Measurements from ENCODE around the gene ANAPC7. TPM values are rescaled to one million over a fixed set of nuclear protein-coding genes. Genes with fewer than 3 reads are reported as not detected.

ANAPC7 gene
- polyA plus RNA-seq, 1 donor from 2014 or later = 24.9 TPM

GRCh38 chr12:110330124-110330523, 73.4 kb downstream of the ANAPC7 start:
- Mint-ChIP-seq H3K36me3 (peaks cover 9% of the 10 kb centered on the region), H3K4me3 (no peak overlapping the region), H3K9me3 (no peaks in the 10 kb centered on the region), H3K4me1 (no peaks in the 10 kb centered on the region), H3K27me3 (no peaks in the 10 kb centered on the region), H3K27ac (peak overlapping the region in 1 of 3 donors; percentile 5)

GRCh38 chr12:110329710-110330109, 73.8 kb downstream of the ANAPC7 start:
- H3K9me3 Mint-ChIP-seq = no peaks in the 10 kb centered on the region
- no peak overlapping the region for H3K4me3 Mint-ChIP-seq
- H3K27me3 Mint-ChIP-seq = no peaks in the 10 kb centered on the region
- no peaks in the 10 kb centered on the region for H3K4me1 Mint-ChIP-seq
- H3K36me3 Mint-ChIP-seq = peaks cover 9% of the 10 kb centered on the region
- no peak overlapping the region for H3K27ac Mint-ChIP-seq

Other genes with a start within 250 kb of the ANAPC7 start
- gene ATP2A2, start 122.5 kb downstream of the ANAPC7 start, polyA plus RNA-seq = 3.5 TPM
- 1,315 TPM for gene ARPC3, start 46.6 kb upstream of the ANAPC7 start, polyA plus RNA-seq
- 31.1 TPM for gene GPN3, start 64.5 kb upstream of the ANAPC7 start, polyA plus RNA-seq
- 10.5 TPM for gene FAM216A, start 65.1 kb upstream of the ANAPC7 start, polyA plus RNA-seq
- 123 TPM for gene VPS29, start 98.4 kb upstream of the ANAPC7 start, polyA plus RNA-seq
- gene RAD9B, start 98.6 kb upstream of the ANAPC7 start, polyA plus RNA-seq = 0.75 TPM
- gene PPTC7, start 179.6 kb upstream of the ANAPC7 start, polyA plus RNA-seq = 10.1 TPM
- 24.2 TPM for gene TCTN1, start 210.4 kb upstream of the ANAPC7 start, polyA plus RNA-seq

All from IgD-negative memory B cell (primary cell).